Measurements from ENCODE around the gene USP17L30. TPM values are rescaled to one million over a fixed set of nuclear protein-coding genes. Genes with fewer than 3 reads are reported as not detected.
"Not testable (repeated sequence)": the region's sequence is repeated elsewhere in the genome, so short reads cannot be mapped to it uniquely, and the experiment has no call there.

USP17L30 gene, protein sequence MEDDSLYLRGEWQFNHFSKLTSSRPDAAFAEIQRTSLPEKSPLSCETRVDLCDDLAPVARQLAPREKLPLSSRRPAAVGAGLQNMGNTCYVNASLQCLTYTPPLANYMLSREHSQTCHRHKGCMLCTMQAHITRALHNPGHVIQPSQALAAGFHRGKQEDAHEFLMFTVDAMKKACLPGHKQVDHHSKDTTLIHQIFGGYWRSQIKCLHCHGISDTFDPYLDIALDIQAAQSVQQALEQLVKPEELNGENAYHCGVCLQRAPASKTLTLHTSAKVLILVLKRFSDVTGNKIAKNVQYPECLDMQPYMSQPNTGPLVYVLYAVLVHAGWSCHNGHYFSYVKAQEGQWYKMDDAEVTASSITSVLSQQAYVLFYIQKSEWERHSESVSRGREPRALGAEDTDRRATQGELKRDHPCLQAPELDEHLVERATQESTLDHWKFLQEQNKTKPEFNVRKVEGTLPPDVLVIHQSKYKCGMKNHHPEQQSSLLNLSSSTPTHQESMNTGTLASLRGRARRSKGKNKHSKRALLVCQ
- not detected for polyA plus RNA-seq (2013, experiment 1 of 2)
- polyA plus RNA-seq (2013, experiment 2 of 2) = not detected

DNA sequence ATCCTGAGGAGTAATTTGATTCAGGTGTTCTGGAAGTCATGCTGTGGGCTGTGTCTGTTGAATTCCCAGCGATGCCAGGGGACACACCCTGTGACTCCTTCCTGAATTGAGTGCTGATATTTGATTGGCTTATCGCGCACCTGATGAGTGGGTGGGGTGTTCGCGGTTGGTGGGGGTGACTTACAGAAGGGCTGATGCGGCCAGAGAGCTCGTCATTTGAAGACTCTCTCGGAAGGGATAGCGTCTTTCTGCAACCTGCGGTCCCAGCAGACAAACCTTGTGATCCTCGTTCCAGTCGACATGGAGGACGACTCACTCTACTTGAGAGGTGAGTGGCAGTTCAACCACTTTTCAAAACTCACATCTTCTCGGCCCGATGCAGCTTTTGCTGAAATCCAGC lies at the start of gene USP17L30:
Gene USP17L30, plus strand, starts transcription at position 301 of the 400 bp plus-strand sequence. Its CDS starts 0 bp downstream, at position 301.
- H4K5ac ChIP-seq (ENCODE audit: low read length); H3K4me2 ChIP-seq (ENCODE audit: low read length); H3K79me1 ChIP-seq (ENCODE audit: low read length); H3K9ac ChIP-seq (ENCODE audit: low read length); H3K4me3 ChIP-seq (ENCODE audit: low read length); H2BK5ac ChIP-seq (ENCODE audit: low read length); H4K8ac ChIP-seq (ENCODE audit: low read depth, low read length); H3K4ac ChIP-seq (ENCODE audit: low read depth, low read length); H2AK5ac ChIP-seq (ENCODE audit: low read length); H3K27ac ChIP-seq (ENCODE audit: low read depth, low read length); H3K79me2 ChIP-seq (ENCODE audit: control insufficient read depth, insufficient read depth, low read length); H3K4me1 ChIP-seq (ENCODE audit: control insufficient read depth, low read depth, low read length); H3K18ac ChIP-seq (ENCODE audit: low read length); H2BK120ac ChIP-seq (ENCODE audit: low read depth, low read length); H3K56ac ChIP-seq (ENCODE audit: low read length); H3K23ac ChIP-seq (ENCODE audit: low read length); DNase-seq; H2BK15ac ChIP-seq (replicated peaks; ENCODE audit: low read depth); H3K36me3 ChIP-seq (ENCODE audit: control insufficient read depth, insufficient read depth, low read length); H3K27me3 ChIP-seq (ENCODE audit: insufficient read depth, low read length, poor library complexity): not testable (repeated sequence)
- no CpG with 5 or more reads among the region's 15 CpGs for WGBS (ENCODE audit: extremely low coverage, insufficient coverage, low lambda C conversion rate)

DNA sequence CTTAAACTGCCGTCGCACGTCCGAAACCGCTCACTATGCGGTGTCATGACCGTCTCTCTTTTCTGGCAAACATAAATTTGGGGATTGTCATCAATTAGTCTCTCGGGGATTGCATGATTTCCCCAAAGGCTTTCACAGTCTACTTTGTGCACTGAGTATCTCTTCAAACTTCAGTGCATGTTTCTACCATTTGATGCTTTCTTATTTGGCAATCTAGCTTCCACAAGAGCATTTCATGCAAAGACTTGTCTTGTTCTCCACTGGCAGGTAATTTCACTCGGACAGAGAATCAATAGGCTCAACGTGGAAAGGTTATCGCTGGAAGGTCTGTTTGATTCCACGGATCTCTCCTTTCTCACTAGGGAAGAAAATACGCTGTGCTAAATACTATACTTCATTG lies 38.7 kb upstream of the USP17L30 start:
- H2BK120ac ChIP-seq (ENCODE audit: low read depth, low read length); H3K4me2 ChIP-seq (ENCODE audit: low read length); H3K18ac ChIP-seq (ENCODE audit: low read length); H3K79me1 ChIP-seq (ENCODE audit: low read length); H3K4me1 ChIP-seq (ENCODE audit: control insufficient read depth, low read depth, low read length); H4K8ac ChIP-seq (ENCODE audit: low read depth, low read length); H4K5ac ChIP-seq (ENCODE audit: low read length); H3K27me3 ChIP-seq (ENCODE audit: insufficient read depth, low read length, poor library complexity); H3K79me2 ChIP-seq (ENCODE audit: control insufficient read depth, insufficient read depth, low read length); H3K36me3 ChIP-seq (ENCODE audit: control insufficient read depth, insufficient read depth, low read length); H3K56ac ChIP-seq (ENCODE audit: low read length); H3K9ac ChIP-seq (ENCODE audit: low read length); H2BK5ac ChIP-seq (ENCODE audit: low read length); H3K23ac ChIP-seq (ENCODE audit: low read length); H3K4ac ChIP-seq (ENCODE audit: low read depth, low read length); H3K4me3 ChIP-seq (ENCODE audit: low read length); H2AK5ac ChIP-seq (ENCODE audit: low read length); DNase-seq; H3K27ac ChIP-seq (ENCODE audit: low read depth, low read length); H2BK15ac ChIP-seq (replicated peaks; ENCODE audit: low read depth): not testable (repeated sequence)
- WGBS (ENCODE audit: extremely low coverage, insufficient coverage, low lambda C conversion rate) = no CpG with 5 or more reads among the region's 13 CpGs

DNA sequence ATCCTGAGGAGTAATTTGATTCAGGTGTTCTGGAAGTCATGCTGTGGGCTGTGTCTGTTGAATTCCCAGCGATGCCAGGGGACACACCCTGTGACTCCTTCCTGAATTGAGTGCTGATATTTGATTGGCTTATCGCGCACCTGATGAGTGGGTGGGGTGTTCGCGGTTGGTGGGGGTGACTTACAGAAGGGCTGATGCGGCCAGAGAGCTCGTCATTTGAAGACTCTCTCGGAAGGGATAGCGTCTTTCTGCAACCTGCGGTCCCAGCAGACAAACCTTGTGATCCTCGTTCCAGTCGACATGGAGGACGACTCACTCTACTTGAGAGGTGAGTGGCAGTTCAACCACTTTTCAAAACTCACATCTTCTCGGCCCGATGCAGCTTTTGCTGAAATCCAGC lies 38.1 kb upstream of the USP17L30 start, which contains the start of gene USP17L24:
Gene USP17L24, plus strand, starts transcription at position 301 of the 400 bp plus-strand sequence. Its CDS starts 0 bp downstream, at position 301.
- H3K79me1 ChIP-seq (ENCODE audit: low read length); H3K4me2 ChIP-seq (ENCODE audit: low read length); H2AK5ac ChIP-seq (ENCODE audit: low read length); H2BK5ac ChIP-seq (ENCODE audit: low read length); H3K4ac ChIP-seq (ENCODE audit: low read depth, low read length); H2BK120ac ChIP-seq (ENCODE audit: low read depth, low read length); H3K23ac ChIP-seq (ENCODE audit: low read length); H2BK15ac ChIP-seq (replicated peaks; ENCODE audit: low read depth); H4K5ac ChIP-seq (ENCODE audit: low read length); H3K27ac ChIP-seq (ENCODE audit: low read depth, low read length); H3K79me2 ChIP-seq (ENCODE audit: control insufficient read depth, insufficient read depth, low read length); H3K4me3 ChIP-seq (ENCODE audit: low read length); H4K8ac ChIP-seq (ENCODE audit: low read depth, low read length); H3K27me3 ChIP-seq (ENCODE audit: insufficient read depth, low read length, poor library complexity); H3K56ac ChIP-seq (ENCODE audit: low read length); H3K9ac ChIP-seq (ENCODE audit: low read length); H3K36me3 ChIP-seq (ENCODE audit: control insufficient read depth, insufficient read depth, low read length); DNase-seq; H3K4me1 ChIP-seq (ENCODE audit: control insufficient read depth, low read depth, low read length); H3K18ac ChIP-seq (ENCODE audit: low read length): not testable (repeated sequence)
- no CpG with 5 or more reads among the region's 15 CpGs for WGBS (ENCODE audit: extremely low coverage, insufficient coverage, low lambda C conversion rate)

DNA sequence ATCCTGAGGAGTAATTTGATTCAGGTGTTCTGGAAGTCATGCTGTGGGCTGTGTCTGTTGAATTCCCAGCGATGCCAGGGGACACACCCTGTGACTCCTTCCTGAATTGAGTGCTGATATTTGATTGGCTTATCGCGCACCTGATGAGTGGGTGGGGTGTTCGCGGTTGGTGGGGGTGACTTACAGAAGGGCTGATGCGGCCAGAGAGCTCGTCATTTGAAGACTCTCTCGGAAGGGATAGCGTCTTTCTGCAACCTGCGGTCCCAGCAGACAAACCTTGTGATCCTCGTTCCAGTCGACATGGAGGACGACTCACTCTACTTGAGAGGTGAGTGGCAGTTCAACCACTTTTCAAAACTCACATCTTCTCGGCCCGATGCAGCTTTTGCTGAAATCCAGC lies 33.3 kb upstream of the USP17L30 start, which contains the start of gene USP17L25:
Gene USP17L25, plus strand, starts transcription at position 301 of the 400 bp plus-strand sequence. Its CDS starts 0 bp downstream, at position 301.
- not testable (repeated sequence) for H3K4me3 ChIP-seq (ENCODE audit: low read length); DNase-seq; H4K5ac ChIP-seq (ENCODE audit: low read length); H2BK120ac ChIP-seq (ENCODE audit: low read depth, low read length); H2AK5ac ChIP-seq (ENCODE audit: low read length); H4K8ac ChIP-seq (ENCODE audit: low read depth, low read length); H3K56ac ChIP-seq (ENCODE audit: low read length); H3K18ac ChIP-seq (ENCODE audit: low read length); H3K23ac ChIP-seq (ENCODE audit: low read length); H2BK5ac ChIP-seq (ENCODE audit: low read length); H3K79me1 ChIP-seq (ENCODE audit: low read length); H3K4me2 ChIP-seq (ENCODE audit: low read length); H3K4ac ChIP-seq (ENCODE audit: low read depth, low read length); H3K36me3 ChIP-seq (ENCODE audit: control insufficient read depth, insufficient read depth, low read length); H2BK15ac ChIP-seq (replicated peaks; ENCODE audit: low read depth); H3K27ac ChIP-seq (ENCODE audit: low read depth, low read length); H3K4me1 ChIP-seq (ENCODE audit: control insufficient read depth, low read depth, low read length); H3K79me2 ChIP-seq (ENCODE audit: control insufficient read depth, insufficient read depth, low read length); H3K9ac ChIP-seq (ENCODE audit: low read length); H3K27me3 ChIP-seq (ENCODE audit: insufficient read depth, low read length, poor library complexity)
- no CpG with 5 or more reads among the region's 15 CpGs for WGBS (ENCODE audit: extremely low coverage, insufficient coverage, low lambda C conversion rate)

DNA sequence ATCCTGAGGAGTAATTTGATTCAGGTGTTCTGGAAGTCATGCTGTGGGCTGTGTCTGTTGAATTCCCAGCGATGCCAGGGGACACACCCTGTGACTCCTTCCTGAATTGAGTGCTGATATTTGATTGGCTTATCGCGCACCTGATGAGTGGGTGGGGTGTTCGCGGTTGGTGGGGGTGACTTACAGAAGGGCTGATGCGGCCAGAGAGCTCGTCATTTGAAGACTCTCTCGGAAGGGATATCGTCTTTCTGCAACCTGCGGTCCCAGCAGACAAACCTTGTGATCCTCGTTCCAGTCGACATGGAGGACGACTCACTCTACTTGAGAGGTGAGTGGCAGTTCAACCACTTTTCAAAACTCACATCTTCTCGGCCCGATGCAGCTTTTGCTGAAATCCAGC lies 28.6 kb upstream of the USP17L30 start, which contains the start of gene USP17L26:
Gene USP17L26, plus strand, starts transcription at position 301 of the 400 bp plus-strand sequence. Its CDS starts 0 bp downstream, at position 301.
- not testable (repeated sequence) for H3K79me2 ChIP-seq (ENCODE audit: control insufficient read depth, insufficient read depth, low read length); H3K9ac ChIP-seq (ENCODE audit: low read length); H2BK120ac ChIP-seq (ENCODE audit: low read depth, low read length); H4K8ac ChIP-seq (ENCODE audit: low read depth, low read length); H3K4me2 ChIP-seq (ENCODE audit: low read length); H3K56ac ChIP-seq (ENCODE audit: low read length); H3K79me1 ChIP-seq (ENCODE audit: low read length); H2BK15ac ChIP-seq (replicated peaks; ENCODE audit: low read depth); H3K4me1 ChIP-seq (ENCODE audit: control insufficient read depth, low read depth, low read length); H3K23ac ChIP-seq (ENCODE audit: low read length); H3K4me3 ChIP-seq (ENCODE audit: low read length); H3K18ac ChIP-seq (ENCODE audit: low read length); H3K27ac ChIP-seq (ENCODE audit: low read depth, low read length); H4K5ac ChIP-seq (ENCODE audit: low read length); DNase-seq; H2BK5ac ChIP-seq (ENCODE audit: low read length); H3K36me3 ChIP-seq (ENCODE audit: control insufficient read depth, insufficient read depth, low read length); H3K4ac ChIP-seq (ENCODE audit: low read depth, low read length); H2AK5ac ChIP-seq (ENCODE audit: low read length); H3K27me3 ChIP-seq (ENCODE audit: insufficient read depth, low read length, poor library complexity)
- WGBS (ENCODE audit: extremely low coverage, insufficient coverage, low lambda C conversion rate) = no CpG with 5 or more reads among the region's 15 CpGs

Measured in mesendoderm (in vitro differentiated cells).